Colonic mucosa (tissue), 4 donors: Measurements from ENCODE around the gene DPCD. TPM values are rescaled to one million over a fixed set of nuclear protein-coding genes. Genes with fewer than 3 reads are reported as not detected.

ENCODE experiments used
- DNase-seq: peaks from one replicate; pipeline ENCODE4 v3.0.0-alpha.2; 2020
- H3K27ac ChIP-seq: fragments of 200-600 bp; one replicate; pipeline ENCODE4 v1.8.0; 2021
- H3K27me3 ChIP-seq: fragments of 200-600 bp; one replicate; pipeline ENCODE4 v1.8.0; 2021
- H3K36me3 ChIP-seq: fragments of 200-600 bp; one replicate; pipeline ENCODE4 v1.8.0; 2021
- H3K4me1 ChIP-seq: fragments of 200-600 bp; one replicate; pipeline ENCODE4 v1.8.0; 2021; ENCODE audit warnings: mild to moderate bottlenecking
- H3K4me3 ChIP-seq: fragments of 200-600 bp; one replicate; pipeline ENCODE4 v1.8.0; 2021
- H3K9ac ChIP-seq, 2 donors: one replicate each; pipeline ENCODE4 v1.7.0; 2013; ENCODE audit warnings: control low read depth in 2 of 2, low read depth in 2 of 2, low read length in 2 of 2
- H3K9me3 ChIP-seq: fragments of 200-600 bp; one replicate; pipeline ENCODE4 v1.8.0; 2021
- intact Hi-C: fragments of 100-400 bp; cut with DNase I; formaldehyde crosslinking; loops from one replicate; pipeline ENCODE4 v1.14.1; 2022
- total RNA-seq, 2 donors: library from RNA; stranded (reverse); fragmentation: NEBNext Ultra II Directional in 1 of 2; extraction: Animal tissue kit (Norgen Biotek cat#: 25700) in 1 of 2; gene quantifications; one replicate each; pipeline ENCODE4 v1.2.1, GENCODE V29; 2021
- TF ChIP-seq, protein P1 (sequence below): fragments of 200-600 bp; IDR thresholded peaks from one replicate; pipeline ENCODE4 v1.8.0; 2022; ENCODE audit warnings: antibody characterized with exemption, mild to moderate bottlenecking
- donor health status: healthy.
- donor health status: DM: no; HTN: no; CAD: no.
- donor health status: DM: no; HTN: no; CAD: no.

The DPCD gene
- total RNA-seq, 2 donors from 2014 or later, result 19.2 to 19.4 TPM

DNA sequence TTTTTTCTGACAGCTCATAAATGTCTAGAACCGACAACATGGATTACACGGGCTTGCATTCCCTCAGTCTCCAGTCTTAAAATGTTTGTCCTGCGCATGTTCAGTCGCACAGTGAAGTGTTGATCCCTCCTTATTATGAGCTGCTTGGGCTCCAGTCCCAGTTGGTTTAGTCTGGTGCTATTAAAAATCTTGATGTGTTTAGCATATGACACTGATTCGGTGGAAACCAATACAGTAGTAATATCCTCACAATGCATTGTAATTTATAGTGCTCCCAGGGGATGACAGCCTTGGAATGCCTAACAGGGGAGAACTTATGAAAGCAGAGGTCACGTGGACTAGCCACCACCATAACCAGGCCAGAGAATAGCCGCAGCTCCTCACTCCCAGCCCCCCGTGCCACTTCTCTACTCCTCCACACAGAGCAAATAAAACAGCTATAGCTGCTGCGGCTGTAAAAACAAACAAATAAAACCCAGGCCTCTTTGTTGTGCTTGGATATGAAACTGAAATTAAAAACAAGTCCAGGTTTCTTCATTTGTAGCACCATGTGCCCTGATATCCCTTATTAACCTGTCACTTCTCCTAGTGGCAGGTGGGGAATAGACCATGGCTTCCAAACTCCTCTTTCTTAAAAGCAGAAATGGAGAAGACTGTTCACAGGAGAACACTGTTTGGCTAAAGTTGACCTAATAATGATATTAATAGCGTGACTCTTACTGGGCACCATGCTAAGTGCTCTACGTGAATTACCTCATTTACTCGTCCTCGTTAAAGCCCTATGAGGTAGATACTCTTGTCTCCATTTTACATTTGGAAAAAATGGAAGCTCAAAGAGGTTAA, 7.7 kb downstream of the DPCD start:
- H3K9me3 ChIP-seq, result no peaks in the 10 kb centered on the region
- DNase-seq, result no peak
- TF ChIP-seq, protein P1, sequence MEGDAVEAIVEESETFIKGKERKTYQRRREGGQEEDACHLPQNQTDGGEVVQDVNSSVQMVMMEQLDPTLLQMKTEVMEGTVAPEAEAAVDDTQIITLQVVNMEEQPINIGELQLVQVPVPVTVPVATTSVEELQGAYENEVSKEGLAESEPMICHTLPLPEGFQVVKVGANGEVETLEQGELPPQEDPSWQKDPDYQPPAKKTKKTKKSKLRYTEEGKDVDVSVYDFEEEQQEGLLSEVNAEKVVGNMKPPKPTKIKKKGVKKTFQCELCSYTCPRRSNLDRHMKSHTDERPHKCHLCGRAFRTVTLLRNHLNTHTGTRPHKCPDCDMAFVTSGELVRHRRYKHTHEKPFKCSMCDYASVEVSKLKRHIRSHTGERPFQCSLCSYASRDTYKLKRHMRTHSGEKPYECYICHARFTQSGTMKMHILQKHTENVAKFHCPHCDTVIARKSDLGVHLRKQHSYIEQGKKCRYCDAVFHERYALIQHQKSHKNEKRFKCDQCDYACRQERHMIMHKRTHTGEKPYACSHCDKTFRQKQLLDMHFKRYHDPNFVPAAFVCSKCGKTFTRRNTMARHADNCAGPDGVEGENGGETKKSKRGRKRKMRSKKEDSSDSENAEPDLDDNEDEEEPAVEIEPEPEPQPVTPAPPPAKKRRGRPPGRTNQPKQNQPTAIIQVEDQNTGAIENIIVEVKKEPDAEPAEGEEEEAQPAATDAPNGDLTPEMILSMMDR, result no peak
- intact Hi-C loops, result no loop called here
- no peak overlapping the region for H3K4me3 ChIP-seq
- H3K27me3 ChIP-seq, result no peaks in the 10 kb centered on the region
- H3K27ac ChIP-seq, result no peak overlapping the region
- no peaks in the 10 kb centered on the region for H3K4me1 ChIP-seq
- H3K36me3 ChIP-seq, result no peaks in the 10 kb centered on the region
- no peak overlapping the region for H3K9ac ChIP-seq

DNA sequence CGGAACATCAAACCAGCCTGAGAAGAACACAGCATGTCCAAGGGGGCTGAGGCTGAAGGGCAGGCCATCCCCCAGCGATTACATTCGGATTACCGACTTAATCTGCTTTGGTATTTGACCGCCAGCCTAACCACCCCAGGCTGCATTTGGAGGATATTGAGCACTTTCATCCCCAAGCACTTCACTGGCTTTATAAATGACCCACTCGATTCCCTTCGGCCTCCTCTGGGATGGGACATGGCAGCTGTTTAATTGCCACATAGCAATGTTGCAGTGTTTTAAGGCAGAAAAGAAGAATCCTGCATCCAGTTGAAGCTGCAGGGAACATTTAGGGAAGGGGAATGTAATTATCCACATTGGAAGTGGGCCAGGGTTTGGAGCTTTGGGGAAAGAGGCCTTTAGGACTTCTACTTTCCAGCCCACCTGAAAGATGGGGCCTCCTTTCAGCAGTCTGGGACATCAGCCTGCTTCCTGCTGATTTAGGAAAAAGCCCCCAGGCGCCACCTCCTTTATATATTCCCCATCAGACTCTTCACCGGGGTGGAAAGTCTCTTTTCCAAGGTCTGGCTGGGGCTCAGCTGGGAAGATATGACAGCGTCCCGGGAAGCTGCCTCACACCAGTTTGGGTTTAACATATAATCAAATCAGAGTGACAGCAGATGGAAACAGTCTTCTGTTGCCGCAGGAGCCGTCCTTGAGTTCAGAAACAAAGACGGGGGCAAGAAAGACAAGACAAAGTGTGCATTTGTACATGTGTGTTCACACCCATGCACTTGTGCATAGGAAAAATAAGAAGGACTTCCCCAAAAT, 9.2 kb downstream of the DPCD start:
- TF ChIP-seq, protein P1, result no peak
- DNase-seq, result no peak
- intact Hi-C loops, result no loop called here
- Histone ChIP-seq H3K36me3 (no peaks in the 10 kb centered on the region), H3K27me3 (no peaks in the 10 kb centered on the region), H3K27ac (no peak overlapping the region), H3K9ac (no peak overlapping the region), H3K4me1 (no peaks in the 10 kb centered on the region), H3K4me3 (no peak overlapping the region), H3K9me3 (no peaks in the 10 kb centered on the region)

DNA sequence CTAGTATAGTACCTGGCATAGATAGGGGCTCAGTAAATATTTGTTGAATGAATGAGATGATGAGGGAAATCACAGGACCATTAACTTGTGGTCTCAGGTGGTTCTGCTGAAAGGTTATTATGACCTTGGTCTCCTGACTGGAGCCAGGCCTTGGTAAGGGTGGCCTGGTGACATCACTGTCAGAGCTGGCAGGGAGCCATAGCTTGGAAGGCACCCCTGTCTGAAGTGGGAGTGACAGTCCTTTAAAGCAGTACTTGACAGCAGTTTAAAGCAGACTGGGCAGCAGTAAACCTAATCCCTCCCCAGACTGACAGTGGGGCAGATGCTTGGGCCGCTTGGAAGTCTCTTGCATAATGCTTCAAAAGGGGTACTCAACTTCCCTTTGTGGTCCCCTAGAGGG, 13.4 kb downstream of the DPCD start:
- intact Hi-C loops, result loop anchor here (5.0 kb wide), 1 partner anchor 181 kb away; the partner anchor contains the start of gene NPM3
- H3K36me3 ChIP-seq, result no peaks in the 10 kb centered on the region
- DNase-seq, result no peak

DNA sequence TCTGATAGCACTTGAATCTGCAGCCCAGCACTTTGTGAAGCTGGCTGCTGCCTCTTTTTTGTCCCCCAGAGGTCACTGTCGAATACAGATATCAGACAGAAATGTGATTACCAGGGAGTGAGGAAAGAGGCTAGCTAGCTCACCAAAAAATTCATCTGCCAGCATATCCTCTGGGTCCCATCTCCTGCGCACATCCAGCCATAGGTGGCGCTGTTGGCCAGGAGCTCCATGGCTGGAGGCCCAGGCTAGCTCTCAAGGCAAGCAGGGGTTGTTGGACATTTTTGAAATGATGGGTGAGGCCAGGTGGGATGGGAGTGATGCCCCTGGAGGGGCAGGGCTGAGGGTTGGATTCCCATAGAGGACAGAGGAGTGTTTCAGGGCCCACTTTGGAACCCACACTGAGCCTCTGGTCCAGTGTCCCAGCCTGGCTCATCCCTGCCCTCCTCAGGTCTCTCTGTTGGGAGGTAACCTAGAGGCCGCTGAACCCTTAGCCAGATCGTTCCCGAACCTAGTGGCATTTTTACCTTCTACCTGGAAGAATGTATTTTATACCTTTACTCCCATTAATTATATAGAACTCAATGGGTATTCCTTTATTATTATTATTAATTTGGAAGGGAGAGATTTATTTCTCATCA, 14.8 kb downstream of the DPCD start:
- Histone ChIP-seq H3K4me1 (no peaks in the 10 kb centered on the region), H3K4me3 (no peak overlapping the region), H3K27ac (no peak overlapping the region), H3K9ac (no peak overlapping the region), H3K27me3 (no peaks in the 10 kb centered on the region), H3K9me3 (no peaks in the 10 kb centered on the region), H3K36me3 (no peaks in the 10 kb centered on the region)
- DNase-seq, result peak; percentile 69
- intact Hi-C loops, result loop anchor here (5.0 kb wide), 1 partner anchor 179 kb away; the partner anchor contains the start of gene NPM3
- TF ChIP-seq, protein P1, result peak; percentile 84

More for the DNA sequence above, 13.4 kb downstream of the DPCD start:
- no peaks in the 10 kb centered on the region for H3K9me3 ChIP-seq
- no peak overlapping the region for H3K27ac ChIP-seq
- H3K4me1 ChIP-seq, result no peaks in the 10 kb centered on the region
- H3K4me3 ChIP-seq, result no peak overlapping the region
- no peak overlapping the region for H3K9ac ChIP-seq
- no peaks in the 10 kb centered on the region for H3K27me3 ChIP-seq
- TF ChIP-seq, protein P1, result no peak

DNA sequence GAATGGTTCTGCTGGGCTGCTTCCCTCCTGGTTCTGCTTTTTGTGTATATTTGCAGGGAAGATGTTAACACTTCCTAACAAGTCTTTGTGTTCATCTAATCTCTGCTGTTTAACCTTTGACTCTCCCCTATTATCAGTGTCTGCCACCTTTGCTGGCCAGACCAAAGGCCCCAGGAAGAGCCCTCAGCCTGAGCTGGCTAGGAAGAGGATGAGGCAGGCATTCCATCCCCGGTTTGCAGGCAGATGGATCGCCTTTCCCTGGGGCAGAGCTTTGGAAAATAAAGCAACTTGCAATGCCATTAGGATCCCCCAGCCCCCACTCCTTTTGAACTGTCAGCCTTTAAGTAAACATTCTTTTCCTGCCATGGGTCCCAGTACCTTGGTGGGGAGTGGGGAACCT, 19.0 kb downstream of the DPCD start:
- TF ChIP-seq, protein P1, result no peak
- Histone ChIP-seq H3K4me1 (no peaks in the 10 kb centered on the region), H3K27me3 (no peaks in the 10 kb centered on the region), H3K27ac (no peak overlapping the region), H3K36me3 (no peaks in the 10 kb centered on the region), H3K4me3 (no peak overlapping the region), H3K9ac (no peak overlapping the region), H3K9me3 (no peaks in the 10 kb centered on the region)
- intact Hi-C loops, result no loop called here
- DNase-seq, result no peak
